Left kidney (tissue), 2 donors: Measurements from ENCODE around the gene NGRN. TPM values are rescaled to one million over a fixed set of nuclear protein-coding genes. Genes with fewer than 3 reads are reported as not detected.
"Not testable (repeated sequence)": the region's sequence is repeated elsewhere in the genome, so short reads cannot be mapped to it uniquely, and the experiment has no call there.

ENCODE experiments used
- DNase-seq: peaks from one replicate; pipeline ENCODE4 v3.0.0-alpha.2; 2013
- polyA plus RNA-seq: library from polyadenylated mRNA; unstranded; fragments of 120-200 nt; gene quantifications from one replicate; pipeline ENCODE4 v1.2.1, GENCODE V29; 2013; ENCODE audit not compliant: insufficient read length

The NGRN gene
- polyA plus RNA-seq, 1 donor = 113 TPM

- DNase-seq = not testable (repeated sequence)
These were observed 13.0 kb downstream of the NGRN start for GRCh38 chr15:90278467-90278866.

DNA sequence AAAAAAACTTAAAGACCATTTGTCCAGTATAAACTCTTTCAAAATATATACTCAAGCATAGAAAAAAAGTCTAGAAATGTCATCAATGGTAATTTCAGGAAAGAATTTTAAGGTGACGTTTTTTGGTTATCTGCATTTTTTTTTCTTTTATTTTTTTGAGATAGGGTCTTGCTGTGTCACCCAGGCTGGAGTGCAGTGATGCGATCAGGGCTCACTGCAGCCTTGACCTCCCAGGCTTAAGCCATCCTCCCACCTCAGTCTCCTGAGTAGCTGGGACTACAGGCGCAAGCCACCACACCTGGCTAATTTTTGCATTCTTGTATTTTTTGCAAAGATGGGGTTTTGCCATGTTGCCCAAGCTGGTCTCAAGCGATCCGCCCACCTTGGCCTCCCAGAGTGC lies 15.3 kb downstream of the NGRN start:
- not testable (repeated sequence) for DNase-seq

DNA sequence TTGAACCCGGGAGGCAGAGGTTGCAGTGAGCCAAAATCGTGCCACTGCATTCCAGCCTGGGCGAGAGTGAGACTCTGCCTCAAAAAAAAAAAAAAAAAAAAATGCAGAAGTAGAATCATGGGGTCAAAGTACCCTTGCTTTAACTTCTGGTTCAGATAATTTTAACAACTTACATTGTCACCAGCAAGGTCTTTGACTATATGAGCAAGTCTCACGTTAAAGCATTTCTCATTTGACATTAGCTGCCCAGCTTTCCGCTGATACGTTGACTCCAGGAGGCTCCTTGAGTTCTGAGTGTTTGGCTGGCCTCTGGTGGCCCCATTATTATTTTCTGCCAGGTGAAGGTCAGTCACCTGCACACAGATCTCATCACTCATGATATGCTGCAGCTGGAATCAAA lies 16.2 kb downstream of the NGRN start:
- not testable (repeated sequence) for DNase-seq

- DNase-seq = no peak
These were observed 21.2 kb downstream of the NGRN start for GRCh38 chr15:90286678-90287077.

DNA sequence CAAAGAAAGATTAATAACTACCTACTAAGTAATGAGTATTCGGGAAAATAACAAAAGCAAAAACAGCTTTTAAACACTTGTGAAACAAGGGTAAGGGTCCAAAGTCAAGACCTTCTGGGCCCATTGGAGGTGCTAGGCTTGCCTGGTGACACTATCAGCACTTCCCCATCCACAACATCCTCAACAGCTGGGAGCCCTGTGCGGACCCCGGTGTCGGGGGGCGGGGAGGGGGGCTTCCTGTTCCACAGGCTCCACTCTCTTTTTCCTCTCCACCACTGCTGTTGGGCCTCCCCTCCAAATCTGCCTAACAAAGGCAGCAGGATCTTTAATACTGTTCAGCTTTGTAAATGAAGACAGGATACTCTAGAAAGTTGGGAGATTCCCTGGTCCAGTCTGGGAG lies 21.6 kb downstream of the NGRN start:
- DNase-seq = no peak

- no peak for DNase-seq
These were observed 22.5 kb downstream of the NGRN start for GRCh38 chr15:90287946-90288345.

GRCh38 chr15:90291679-90292356 lies 26.3 kb downstream of the NGRN start:
- no peak for DNase-seq

DNA sequence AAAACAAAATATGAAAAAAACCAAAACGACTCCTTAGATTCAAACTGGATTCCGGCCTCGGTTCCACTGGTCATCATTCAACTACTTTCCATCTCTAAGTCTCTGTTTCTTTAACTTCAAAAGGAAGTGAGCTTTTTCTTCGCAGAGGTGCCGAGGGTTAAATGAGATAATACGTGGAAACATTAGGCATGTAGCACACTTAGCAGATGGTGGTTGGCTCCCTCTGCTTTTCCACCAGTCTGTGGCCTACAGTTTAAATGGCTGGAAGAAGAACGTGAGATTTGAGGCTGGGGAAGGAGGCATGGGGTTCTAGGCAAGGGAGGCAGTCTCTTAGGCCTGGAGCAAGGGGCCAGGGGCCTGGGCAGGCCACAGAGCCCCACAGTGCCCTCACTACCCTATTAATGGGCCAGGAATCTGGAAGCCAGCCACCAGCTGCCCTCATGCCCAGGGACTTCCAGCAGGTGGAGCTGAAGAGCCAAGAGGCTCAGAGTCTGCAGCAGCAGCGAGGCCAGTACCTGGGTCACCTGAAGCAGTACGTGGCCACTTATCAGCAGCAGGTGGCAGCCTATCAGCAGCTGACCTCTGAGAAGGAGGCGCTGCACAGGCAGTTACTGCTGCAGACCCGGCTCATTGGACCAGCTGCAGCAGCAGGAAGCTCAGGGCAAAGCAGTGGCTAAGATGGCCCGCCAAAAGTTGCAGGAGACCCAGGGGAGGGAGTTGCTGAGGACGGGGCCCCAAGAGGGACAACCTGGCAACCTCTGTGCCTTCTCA lies 27.8 kb downstream of the NGRN start:
- DNase-seq = peak; percentile 59

DNA sequence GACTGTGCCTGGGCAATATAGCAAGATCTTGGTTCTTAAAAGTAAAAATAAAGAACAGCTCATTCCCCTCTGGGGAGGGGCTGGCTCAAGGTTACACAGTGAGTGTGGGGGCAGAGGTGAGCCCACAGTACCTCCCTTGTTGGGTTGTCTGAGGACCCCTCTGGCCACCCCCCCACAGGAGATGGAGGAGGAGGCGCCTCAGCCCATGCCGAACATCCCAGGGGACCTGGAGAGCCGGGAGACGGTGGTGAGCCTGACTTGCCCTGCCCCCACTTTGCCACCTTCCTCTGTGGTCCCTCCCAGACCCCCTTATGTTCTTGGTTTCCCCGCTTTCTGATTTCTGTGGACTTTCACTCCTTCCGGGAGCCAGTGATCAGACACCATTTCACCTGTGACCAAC lies 28.7 kb downstream of the NGRN start:
- no peak for DNase-seq

- DNase-seq = no peak
These were observed 29.3 kb downstream of the NGRN start for GRCh38 chr15:90294601-90295269.

DNA sequence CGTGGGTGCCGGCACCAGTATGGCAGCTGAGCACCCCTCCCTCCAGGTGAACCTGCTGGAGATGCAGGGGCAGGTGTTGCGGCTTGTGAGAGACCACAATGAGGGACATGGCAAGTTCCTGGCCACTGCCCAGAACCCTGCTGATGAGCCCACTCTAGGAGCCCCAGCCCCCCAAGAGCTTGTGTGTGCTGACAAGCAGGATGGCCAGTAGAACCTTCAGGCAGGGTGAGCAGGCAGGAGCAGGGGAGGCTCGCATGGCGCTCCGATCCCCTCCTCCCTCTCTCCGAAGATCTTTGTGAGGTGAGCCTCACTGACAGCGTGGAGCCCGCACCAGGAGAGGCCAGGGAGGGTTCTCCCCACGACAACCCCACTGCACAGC lies 29.8 kb downstream of the NGRN start:
- DNase-seq = no peak

- not testable (repeated sequence) for DNase-seq
These were observed 30.9 kb downstream of the NGRN start for GRCh38 chr15:90296316-90296884.

DNA sequence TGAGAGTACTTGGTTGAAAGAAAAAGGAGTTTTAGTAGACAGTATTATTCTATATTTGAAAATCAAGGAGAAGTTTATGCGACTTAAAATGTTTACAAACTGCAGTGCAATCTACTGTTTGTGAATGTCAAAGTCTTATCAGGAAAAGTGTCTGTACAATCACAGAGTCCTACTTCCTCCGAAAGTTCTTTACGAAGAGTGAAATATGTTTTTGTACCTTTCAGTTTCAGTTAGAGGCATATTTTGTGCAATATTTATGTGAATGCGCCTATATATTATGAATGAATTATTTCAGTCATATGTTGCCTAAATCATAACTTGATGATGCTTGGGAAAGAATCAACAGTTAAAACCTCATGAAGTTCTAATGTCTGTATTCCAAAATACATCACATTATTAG lies 31.5 kb downstream of the NGRN start:
- DNase-seq = no peak

GRCh38 chr15:90300541-90300940 lies 35.1 kb downstream of the NGRN start:
- no peak for DNase-seq

GRCh38 chr15:90300988-90301706 lies 35.7 kb downstream of the NGRN start:
- DNase-seq = no peak

DNA sequence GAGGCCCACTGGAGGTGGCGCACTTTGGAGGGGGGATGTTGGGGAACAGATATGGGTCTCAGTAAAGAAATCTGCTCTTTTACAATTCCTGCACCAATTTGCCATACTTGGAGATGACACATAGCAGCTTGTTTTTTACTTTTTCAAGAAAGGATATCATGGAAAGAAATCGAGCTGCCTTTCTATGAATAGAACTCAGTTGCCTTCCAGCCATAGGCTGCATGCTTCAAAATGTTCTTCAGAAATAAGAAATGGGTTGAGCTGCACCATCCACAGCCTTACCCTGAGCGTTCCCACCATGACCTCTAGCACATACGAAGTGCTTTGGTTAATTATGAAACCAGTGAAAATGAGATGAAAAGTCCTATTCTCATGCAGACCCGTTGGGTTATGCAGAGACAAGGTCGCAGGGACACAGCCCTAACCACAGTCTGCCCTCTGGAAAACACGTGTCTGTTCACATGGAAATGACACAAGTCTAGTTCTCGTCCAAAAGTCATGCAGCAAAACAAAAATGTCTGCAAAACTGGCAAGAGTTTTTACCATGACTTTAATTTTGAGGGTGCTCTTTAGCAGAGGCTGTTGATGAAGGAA lies 36.3 kb downstream of the NGRN start:
- no peak for DNase-seq

- not testable (repeated sequence) for DNase-seq
These were observed 39.9 kb downstream of the NGRN start for GRCh38 chr15:90305355-90305754.

- DNase-seq = no peak
These were observed 40.5 kb downstream of the NGRN start for GRCh38 chr15:90305932-90306331.

GRCh38 chr15:90306560-90306959 lies 41.1 kb downstream of the NGRN start:
- DNase-seq = no peak

- DNase-seq = no peak
These were observed 42.2 kb downstream of the NGRN start for GRCh38 chr15:90307661-90308060.

DNA sequence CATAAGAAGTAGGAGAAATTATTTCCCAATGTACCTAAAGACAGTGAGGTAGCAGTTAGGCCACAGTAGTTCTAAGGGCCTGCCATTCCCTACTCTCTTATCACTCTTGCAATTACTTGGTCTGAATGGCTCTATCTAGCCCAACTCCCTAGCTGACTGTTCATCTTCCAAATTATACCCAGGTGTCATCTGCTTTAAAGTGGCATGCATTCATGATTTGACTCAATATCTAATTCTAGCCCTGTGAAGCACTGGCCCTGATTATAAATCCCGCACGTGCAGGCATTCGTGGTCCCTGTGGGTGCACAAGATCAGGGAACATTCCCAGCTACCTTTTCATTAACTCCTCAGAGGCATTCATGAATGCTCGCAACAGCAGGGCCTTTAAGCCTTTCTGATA lies 43.5 kb downstream of the NGRN start:
- no peak for DNase-seq
